Cardiac fibroblast (primary cell): ENCODE measurements around the gene HDAC10.

ENCODE experiments used
- DNase-seq, 2 donors: peaks; one replicate each; pipeline versions ENCODE4 v3.0.0 to v3.0.0-alpha.2; 2010; ENCODE audit warnings: low read depth in 2 of 2
- H3K4me3 ChIP-seq, 2 donors: replicated peaks in 1 of 2; 1 replicate in 1 of 2; 2 replicates in 1 of 2; pipeline ENCODE4 v1.5.1; 2011; ENCODE audit warnings: low read depth in 2 of 2, low read length in 2 of 2, mild to moderate bottlenecking in 2 of 2, moderate library complexity in 1 of 2
- TF ChIP-seq, protein P1 (sequence below): IDR thresholded peaks from one replicate; pipeline ENCODE4 v1.5.1; 2011; ENCODE audit warnings: low read depth, mild to moderate bottlenecking, low read length, inconsistent platforms

The HDAC10 gene

DNA sequence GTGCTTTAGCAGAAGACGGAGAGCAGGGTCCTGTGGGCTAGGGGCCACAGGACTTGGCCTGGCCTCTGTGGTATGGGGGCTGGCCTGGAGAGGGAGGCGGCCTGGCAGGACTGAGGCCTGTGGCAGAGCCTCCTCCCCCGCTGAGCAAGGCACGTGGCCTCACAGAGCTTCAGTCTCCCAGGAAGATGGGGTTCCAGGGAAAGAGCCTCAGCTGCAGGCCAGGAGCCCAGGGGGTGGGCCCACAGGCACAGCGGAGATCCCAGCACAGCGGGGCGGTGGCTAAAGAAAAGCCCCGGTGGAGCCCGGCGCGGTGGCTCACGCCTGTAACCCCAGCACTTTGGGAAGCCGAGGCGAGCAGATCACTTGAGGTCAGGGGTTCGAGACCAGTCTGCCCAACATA is 8.2 kb upstream of the HDAC10 start:
- no peak for DNase-seq
- TF ChIP-seq, protein P1, sequence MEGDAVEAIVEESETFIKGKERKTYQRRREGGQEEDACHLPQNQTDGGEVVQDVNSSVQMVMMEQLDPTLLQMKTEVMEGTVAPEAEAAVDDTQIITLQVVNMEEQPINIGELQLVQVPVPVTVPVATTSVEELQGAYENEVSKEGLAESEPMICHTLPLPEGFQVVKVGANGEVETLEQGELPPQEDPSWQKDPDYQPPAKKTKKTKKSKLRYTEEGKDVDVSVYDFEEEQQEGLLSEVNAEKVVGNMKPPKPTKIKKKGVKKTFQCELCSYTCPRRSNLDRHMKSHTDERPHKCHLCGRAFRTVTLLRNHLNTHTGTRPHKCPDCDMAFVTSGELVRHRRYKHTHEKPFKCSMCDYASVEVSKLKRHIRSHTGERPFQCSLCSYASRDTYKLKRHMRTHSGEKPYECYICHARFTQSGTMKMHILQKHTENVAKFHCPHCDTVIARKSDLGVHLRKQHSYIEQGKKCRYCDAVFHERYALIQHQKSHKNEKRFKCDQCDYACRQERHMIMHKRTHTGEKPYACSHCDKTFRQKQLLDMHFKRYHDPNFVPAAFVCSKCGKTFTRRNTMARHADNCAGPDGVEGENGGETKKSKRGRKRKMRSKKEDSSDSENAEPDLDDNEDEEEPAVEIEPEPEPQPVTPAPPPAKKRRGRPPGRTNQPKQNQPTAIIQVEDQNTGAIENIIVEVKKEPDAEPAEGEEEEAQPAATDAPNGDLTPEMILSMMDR = no peak
- no peak overlapping the region for H3K4me3 ChIP-seq

GRCh38 chr22:50258361-50259292 is 7.6 kb upstream of the HDAC10 start:
- TF ChIP-seq, protein P1 = no peak
- DNase-seq = no peak
- no peak overlapping the region for H3K4me3 ChIP-seq

DNA sequence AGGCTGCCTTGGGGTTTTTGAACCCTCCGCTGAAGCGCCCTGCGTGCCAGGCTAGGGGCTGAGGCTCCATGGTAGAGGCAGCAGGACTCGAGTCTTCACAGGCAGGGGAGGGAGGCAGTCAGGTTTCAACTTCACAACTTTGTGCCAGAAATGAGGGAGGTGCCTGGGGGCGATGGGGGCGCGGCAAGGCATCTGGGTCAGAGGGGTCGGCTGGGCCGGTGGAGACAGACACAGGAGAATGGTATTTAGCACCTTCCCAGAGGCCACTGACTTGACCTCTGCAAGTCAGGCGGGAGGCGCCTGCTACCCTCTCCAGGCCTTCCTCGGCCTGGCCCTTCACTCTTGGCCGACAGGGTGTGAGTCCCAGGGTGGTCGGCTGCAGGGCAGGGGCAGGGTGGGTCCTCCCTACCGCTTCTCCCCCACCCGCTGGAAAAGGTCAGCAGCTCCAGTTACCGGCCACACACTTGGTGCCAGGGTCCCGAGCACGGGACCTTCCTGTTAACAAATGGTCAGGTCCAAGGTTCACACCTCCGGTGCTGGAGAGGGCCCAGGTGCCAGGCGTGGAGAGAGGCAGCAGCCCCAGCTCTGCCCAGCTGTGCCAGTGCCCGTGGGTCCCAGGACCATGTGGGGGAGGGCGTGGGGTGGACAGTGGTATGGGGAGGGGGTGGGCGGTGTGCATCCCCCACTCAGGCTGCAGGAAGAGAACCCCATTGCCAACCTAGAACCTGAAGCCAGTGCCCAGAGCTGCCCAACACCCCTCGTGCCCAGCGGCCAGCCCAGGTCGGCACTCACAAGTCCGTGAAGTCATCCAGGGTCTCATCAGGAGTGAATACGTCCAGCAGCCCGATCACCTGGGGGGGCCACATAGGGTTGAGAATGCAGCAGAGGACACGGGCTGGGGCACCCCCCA is 6.6 kb upstream of the HDAC10 start:
- DNase-seq = no peak
- no peak overlapping the region for H3K4me3 ChIP-seq
- TF ChIP-seq, protein P1 = no peak

DNA sequence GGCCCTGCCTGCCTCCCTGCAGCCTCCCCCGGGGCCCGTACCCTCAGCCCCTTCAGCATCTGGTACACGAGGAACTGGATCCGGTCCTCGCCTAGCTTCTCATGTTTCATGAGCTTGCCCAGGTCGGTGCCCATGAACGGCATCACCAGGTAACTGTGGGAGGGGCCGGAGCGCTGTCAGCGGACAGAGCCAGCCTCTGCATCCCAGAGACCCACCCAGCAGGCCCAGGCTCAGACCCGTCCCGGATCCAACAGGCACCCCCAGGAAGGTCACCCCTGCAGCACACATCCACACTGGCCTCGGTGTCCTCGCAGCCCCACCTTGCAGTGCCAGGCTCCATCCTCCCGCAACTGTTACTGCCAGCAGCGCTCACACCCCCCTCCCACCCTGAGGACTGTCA is 6.0 kb upstream of the HDAC10 start:
- H3K4me3 ChIP-seq = no peak overlapping the region
- no peak for DNase-seq
- TF ChIP-seq, protein P1 = no peak

DNA sequence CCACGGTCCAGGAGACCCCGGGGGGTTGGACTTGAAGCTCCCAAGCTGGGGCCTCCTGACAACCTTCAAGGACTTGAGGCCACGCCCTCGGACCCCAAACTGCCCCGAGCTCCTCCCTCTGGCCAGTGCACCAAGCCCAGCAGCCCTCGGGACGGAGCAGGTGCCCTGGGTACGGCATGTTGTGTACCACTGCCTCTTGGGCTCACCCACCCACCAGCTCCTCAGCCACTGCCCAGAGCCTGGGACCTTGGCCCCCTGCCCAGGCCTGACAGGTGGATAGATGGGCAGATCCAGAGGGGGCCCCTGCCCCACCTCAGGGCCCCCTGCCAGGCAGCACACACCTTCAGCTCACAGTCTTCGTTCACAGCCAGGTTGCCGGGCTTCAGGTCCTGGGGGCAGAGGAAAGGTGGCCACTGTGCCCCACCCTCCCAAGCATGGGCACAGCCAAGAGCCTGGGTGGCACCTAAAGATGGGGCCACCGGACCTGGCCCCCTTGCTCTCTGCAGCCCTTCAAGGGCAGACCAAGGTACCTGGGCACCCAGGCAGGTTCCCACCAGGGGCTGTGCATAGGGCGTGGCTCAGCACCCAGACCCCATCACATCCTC is 5.3 kb upstream of the HDAC10 start:
- DNase-seq = no peak

DNA sequence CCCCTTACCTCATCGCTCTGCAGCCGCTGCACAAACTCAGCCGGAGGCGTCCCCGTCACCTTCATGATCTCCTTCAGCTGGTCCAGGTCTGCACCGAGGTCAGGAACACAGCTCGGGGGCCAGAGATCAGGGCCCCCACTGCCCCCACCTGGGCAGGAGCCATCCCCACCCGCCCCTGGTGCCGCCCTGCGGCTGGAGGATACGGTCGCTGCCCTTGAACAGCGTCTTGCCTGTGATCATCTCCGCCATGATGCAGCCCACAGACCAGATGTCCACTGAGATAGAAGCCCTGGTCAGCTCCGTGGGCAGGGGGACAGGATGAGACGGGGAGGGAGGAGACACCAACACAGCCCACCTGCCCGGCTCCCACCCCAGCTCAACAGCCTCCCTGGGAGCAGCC is 4.5 kb upstream of the HDAC10 start:
- H3K4me3 ChIP-seq = no peak overlapping the region
- TF ChIP-seq, protein P1 = no peak
- no peak for DNase-seq

More for the DNA sequence above, 5.3 kb upstream of the HDAC10 start:
- H3K4me3 ChIP-seq = no peak overlapping the region
- TF ChIP-seq, protein P1 = no peak
